DOHH2 (cell line): Measurements from ENCODE around the gene TLE2.

ENCODE experiments used
- EZH2phosphoT487 ChIP-seq: fragments of 200-600 bp; sonication (generic); IDR thresholded peaks from 2 replicates; pipeline ENCODE4 v1.6.1; 2017; ENCODE audit warnings: borderline replicate concordance, mild to moderate bottlenecking, antibody characterized with exemption, low read length, moderate library complexity, mixed read lengths
- TF ChIP-seq, protein P1 (sequence below): fragments of 200-600 bp; sonication (generic); IDR thresholded peaks from one replicate; pipeline ENCODE4 v1.5.1; 2014; ENCODE audit warnings: antibody characterized with exemption, mild to moderate bottlenecking, low read depth, low read length; ENCODE audit not compliant: poor library complexity, severe bottlenecking

DNA sequence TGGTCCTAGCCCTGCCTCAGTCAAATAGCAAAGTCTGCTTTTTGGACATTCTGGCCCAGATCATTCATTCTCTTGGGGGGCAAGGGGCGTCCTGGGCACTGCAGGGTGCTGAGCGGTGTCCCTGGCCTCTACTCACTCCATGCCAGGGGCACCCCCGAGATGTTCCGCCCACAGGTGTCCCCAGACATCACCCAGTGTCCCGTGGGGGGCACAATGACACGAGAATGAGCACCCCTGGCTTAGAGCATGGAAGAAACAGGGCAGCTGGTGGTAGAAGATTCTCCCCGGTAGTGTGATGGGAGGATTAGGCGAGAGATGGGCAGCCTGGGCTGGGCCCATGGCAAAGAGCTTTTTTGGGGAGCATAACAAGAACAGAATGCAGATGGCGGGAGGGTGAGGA is 38.5 kb upstream of the TLE2 start:
- TF ChIP-seq, protein P1, sequence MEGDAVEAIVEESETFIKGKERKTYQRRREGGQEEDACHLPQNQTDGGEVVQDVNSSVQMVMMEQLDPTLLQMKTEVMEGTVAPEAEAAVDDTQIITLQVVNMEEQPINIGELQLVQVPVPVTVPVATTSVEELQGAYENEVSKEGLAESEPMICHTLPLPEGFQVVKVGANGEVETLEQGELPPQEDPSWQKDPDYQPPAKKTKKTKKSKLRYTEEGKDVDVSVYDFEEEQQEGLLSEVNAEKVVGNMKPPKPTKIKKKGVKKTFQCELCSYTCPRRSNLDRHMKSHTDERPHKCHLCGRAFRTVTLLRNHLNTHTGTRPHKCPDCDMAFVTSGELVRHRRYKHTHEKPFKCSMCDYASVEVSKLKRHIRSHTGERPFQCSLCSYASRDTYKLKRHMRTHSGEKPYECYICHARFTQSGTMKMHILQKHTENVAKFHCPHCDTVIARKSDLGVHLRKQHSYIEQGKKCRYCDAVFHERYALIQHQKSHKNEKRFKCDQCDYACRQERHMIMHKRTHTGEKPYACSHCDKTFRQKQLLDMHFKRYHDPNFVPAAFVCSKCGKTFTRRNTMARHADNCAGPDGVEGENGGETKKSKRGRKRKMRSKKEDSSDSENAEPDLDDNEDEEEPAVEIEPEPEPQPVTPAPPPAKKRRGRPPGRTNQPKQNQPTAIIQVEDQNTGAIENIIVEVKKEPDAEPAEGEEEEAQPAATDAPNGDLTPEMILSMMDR = no peak
- no peak for TF ChIP-seq EZH2phosphoT487
